IMR-90 (cell line): ENCODE results near the gene TIMM44. TPM values are rescaled to one million over a fixed set of nuclear protein-coding genes. Genes with fewer than 3 reads are reported as not detected.

Source experiments
- ATAC-seq: fragments of 200-7000 bp; cut with Tn5 transposase; 2 replicates; pipeline ENCODE4 v1.9.1; 2020; ENCODE audit warnings: low read depth, mild to moderate bottlenecking, moderate library complexity
- BruUV-seq: library from RNA; stranded (reverse); fragments of 400-500 nt; replicated peaks from 2 replicates; lab custom pipeline; 2021; lab: Mats Ljungman, UMichigan
- CTCF ChIA-PET: fragments of 300-600 bp; formaldehyde crosslinking; extraction: SDS; loops from one replicate; lab custom pipeline; 2021; ENCODE audit warnings: antibody characterized with exemption; lab: Yijun Ruan, JAX
- POLR2A ChIA-PET: fragments of 300-600 bp; sonication (Branson Sonifier 250); formaldehyde crosslinking; loops from one replicate; lab custom pipeline; 2022; ENCODE audit warnings: antibody characterized with exemption; ENCODE audit not compliant: unreplicated experiment; lab: Charles Lee
- DNase-seq: peaks from one replicate; pipeline ENCODE4 v3.0.0; 2013
- H2AFZ ChIP-seq: replicated peaks from 2 replicates; pipeline ENCODE3; 2013; ENCODE audit warnings: low read length, mild to moderate bottlenecking; ENCODE audit not compliant: poor library complexity
- H2AK5ac ChIP-seq: 2 replicates; pipeline ENCODE4 v1.6.1; 2013; ENCODE audit warnings: low read depth, low read length, inconsistent platforms
- H2AK9ac ChIP-seq: replicated peaks from 2 replicates; pipeline ENCODE3; 2013; ENCODE audit warnings: mild to moderate bottlenecking, low read depth, low read length, moderate library complexity; ENCODE audit not compliant: poor library complexity
- H2BK120ac ChIP-seq: 2 replicates; pipeline ENCODE4 v1.6.1; 2013; ENCODE audit warnings: low read depth, low read length, inconsistent platforms
- H2BK15ac ChIP-seq: 3 replicates; pipeline ENCODE4 v1.6.1; 2013; ENCODE audit warnings: low read depth, low read length, inconsistent platforms
- H2BK20ac ChIP-seq: 2 replicates; pipeline ENCODE4 v1.6.1; 2013; ENCODE audit warnings: low read depth, mild to moderate bottlenecking, inconsistent platforms, low read length, moderate library complexity
- H2BK5ac ChIP-seq: 2 replicates; pipeline ENCODE4 v1.6.1; 2013; ENCODE audit warnings: mild to moderate bottlenecking, low read depth, low read length, inconsistent platforms; ENCODE audit not compliant: poor library complexity, severe bottlenecking
- H3K14ac ChIP-seq: replicated peaks from 2 replicates; pipeline ENCODE4 v1.6.1; 2013; ENCODE audit warnings: low read depth, low read length, inconsistent platforms
- H3K18ac ChIP-seq: 2 replicates; pipeline ENCODE4 v1.6.1; 2013; ENCODE audit warnings: low read depth, low read length, control low read depth
- H3K23ac ChIP-seq: 2 replicates; pipeline ENCODE4 v1.6.1; 2013; ENCODE audit warnings: low read depth, low read length, inconsistent platforms
- H3K27ac ChIP-seq: 2 replicates; pipeline ENCODE4 v1.5.1; 2013; ENCODE audit warnings: mild to moderate bottlenecking, control low read depth, low read length; ENCODE audit not compliant: insufficient read depth
- H3K27me3 ChIP-seq: 2 replicates; pipeline ENCODE4 v1.6.1; 2013; ENCODE audit warnings: low read length; ENCODE audit not compliant: control insufficient read depth, insufficient read depth
- H3K36me3 ChIP-seq: 2 replicates; pipeline ENCODE4 v1.6.1; 2013; ENCODE audit warnings: low read length, mixed read lengths; ENCODE audit not compliant: control insufficient read depth, insufficient read depth
- H3K4ac ChIP-seq: 2 replicates; pipeline ENCODE4 v1.6.1; 2013; ENCODE audit warnings: low read depth, low read length, inconsistent platforms
- H3K4me1 ChIP-seq: 2 replicates; pipeline ENCODE4 v1.6.1; 2013; ENCODE audit warnings: low read length, mixed read lengths; ENCODE audit not compliant: control insufficient read depth, insufficient read depth
- H3K4me2 ChIP-seq: 2 replicates; pipeline ENCODE4 v1.6.1; 2013; ENCODE audit warnings: low read depth, mild to moderate bottlenecking, control low read depth, low read length, moderate library complexity
- H3K4me3 ChIP-seq: 2 replicates; pipeline ENCODE4 v1.5.1; 2013; ENCODE audit warnings: low read depth, mild to moderate bottlenecking, control low read depth, low read length, moderate library complexity; ENCODE audit not compliant: insufficient read depth
- H3K56ac ChIP-seq: 2 replicates; pipeline ENCODE4 v1.6.1; 2013; ENCODE audit warnings: low read length, inconsistent platforms; ENCODE audit not compliant: insufficient read depth; ENCODE audit errors: extremely low read depth
- H3K79me1 ChIP-seq, 2 experiments: 2 replicates each; pipeline ENCODE4 v1.6.1; 2013; ENCODE audit warnings: low read length in 2 of 2, inconsistent platforms in 1 of 2, low read depth in 1 of 2
- H3K9ac ChIP-seq: 2 replicates; pipeline ENCODE4 v1.6.1; 2013; ENCODE audit warnings: low read depth, low read length, control low read depth
- H3K9me1 ChIP-seq: 2 replicates; pipeline ENCODE4 v1.6.1; 2013; ENCODE audit warnings: low read length, inconsistent platforms; ENCODE audit not compliant: insufficient read depth
- H3K9me3 ChIP-seq: 2 replicates; pipeline ENCODE4 v1.6.1; 2013; ENCODE audit warnings: low read length; ENCODE audit not compliant: control insufficient read depth, insufficient read depth
- H4K20me1 ChIP-seq: 2 replicates; pipeline ENCODE4 v1.6.1; 2013; ENCODE audit warnings: low read length, inconsistent platforms; ENCODE audit not compliant: insufficient read depth
- H4K5ac ChIP-seq: 2 replicates; pipeline ENCODE4 v1.6.1; 2013; ENCODE audit warnings: mild to moderate bottlenecking, low read depth, low read length, control low read depth
- H4K8ac ChIP-seq, 2 experiments: 2 replicates each; pipeline ENCODE4 v1.6.1; 2013; ENCODE audit warnings: low read depth in 2 of 2, low read length in 2 of 2, control low read depth in 1 of 2, inconsistent platforms in 1 of 2
- H4K91ac ChIP-seq: 2 replicates; pipeline ENCODE4 v1.6.1; 2013; ENCODE audit warnings: low read depth, low read length, inconsistent platforms; ENCODE audit not compliant: insufficient read depth
- BHLHE40 ChIP-seq: fragments of 150-350 bp; IDR thresholded peaks from 2 replicates; pipeline ENCODE4 v1.6.1; 2016; ENCODE audit warnings: mild to moderate bottlenecking, low read depth, low read length
- CEBPB ChIP-seq: IDR thresholded peaks from 2 replicates; pipeline ENCODE4 v1.6.1; 2012; ENCODE audit warnings: low read depth, low read length, improper control_type of control experiment
- CHD1 ChIP-seq: IDR thresholded peaks from 2 replicates; pipeline ENCODE4 v1.6.1; 2012; ENCODE audit warnings: low read depth, low read length, improper control_type of control experiment
- CTCF ChIP-seq: conservative IDR thresholded peaks from 2 replicates; pipeline ENCODE4 v1.5.1; 2012; ENCODE audit warnings: mild to moderate bottlenecking, low read depth, low read length, improper control_type of control experiment
- FOS ChIP-seq: fragments of 150-350 bp; IDR thresholded peaks from 2 replicates; pipeline ENCODE4 v1.6.1; 2016; ENCODE audit warnings: low read depth, low read length
- MAFK ChIP-seq: IDR thresholded peaks from 2 replicates; pipeline ENCODE4 v1.6.1; 2012; ENCODE audit warnings: low read depth, low read length, improper control_type of control experiment
- MAZ ChIP-seq: IDR thresholded peaks from 2 replicates; pipeline ENCODE4 v1.6.1; 2012; ENCODE audit warnings: low read depth, mild to moderate bottlenecking, low read length, improper control_type of control experiment, moderate library complexity, borderline replicate concordance
- MXI1 ChIP-seq: IDR thresholded peaks from 2 replicates; pipeline ENCODE4 v1.6.1; 2012; ENCODE audit warnings: low read depth, mild to moderate bottlenecking, low read length, moderate library complexity, borderline replicate concordance
- NFE2L2 ChIP-seq: fragments of 150-350 bp; IDR thresholded peaks from 2 replicates; pipeline ENCODE4 v1.6.1; 2016; ENCODE audit warnings: low read depth, mild to moderate bottlenecking, low read length
- POLR2A ChIP-seq: IDR thresholded peaks from 2 replicates; pipeline ENCODE4 v1.6.1; 2012; ENCODE audit warnings: mild to moderate bottlenecking, low read depth, low read length
- RAD21 ChIP-seq: IDR thresholded peaks from 2 replicates; pipeline ENCODE4 v1.6.1; 2012; ENCODE audit warnings: low read length, improper control_type of control experiment
- RCOR1 ChIP-seq: IDR thresholded peaks from 2 replicates; pipeline ENCODE4 v1.6.1; 2012; ENCODE audit warnings: mild to moderate bottlenecking, low read length, improper control_type of control experiment; ENCODE audit not compliant: insufficient replicate concordance
- RFX5 ChIP-seq: IDR thresholded peaks from 2 replicates; pipeline ENCODE4 v1.8.0; 2012; ENCODE audit warnings: low read depth, mild to moderate bottlenecking, low read length, moderate library complexity
- SMC3 ChIP-seq: fragments of 150-350 bp; IDR thresholded peaks from 2 replicates; pipeline ENCODE4 v1.6.1; 2016; ENCODE audit warnings: low read depth, mild to moderate bottlenecking, antibody characterized with exemption, low read length, moderate library complexity
- WGBS, 2 experiments: methylation state at CpG; one replicate each; pipeline versions ENCODE4 v1.1.5 to v1.1.7; 2013; ENCODE audit warnings: missing lambda C conversion rate in 2 of 2; ENCODE audit not compliant: insufficient read length in 1 of 2; ENCODE audit errors: extremely low coverage in 2 of 2; 5-methylcytosine and 5-hydroxymethylcytosine counted together
- dilution Hi-C: fragments of 300-500 bp; cut with HindIII; formaldehyde crosslinking; loops from one replicate; pipeline ENCODE4 v1.14.3; 2018; ENCODE audit warnings: low sequenced_read_pairs; ENCODE audit not compliant: unreplicated experiment
- in situ Hi-C: fragments of 300-500 bp; cut with MboI; formaldehyde crosslinking; loops from 3 replicates; pipeline ENCODE4 v1.14.3; 2019; ENCODE audit warnings: low sequenced_read_pairs, inconsistent platforms, mixed read lengths
- intact Hi-C: fragments of 100-400 bp; cut with micrococcal nuclease; formaldehyde crosslinking; loops from 2 replicates; pipeline ENCODE4 v1.10.0; 2022
- polyA plus RNA-seq, 3 experiments: library from polyadenylated mRNA; depleted of rRNA; stranded (reverse); fragments of >200 nt; gene quantifications; 2 replicates each; pipeline ENCODE4 v1.2.3, GENCODE V29; 2012; ENCODE audit warnings: low replicate concordance in 1 of 3
- total RNA-seq: library from RNA; depleted of rRNA; stranded (reverse); fragments of >200 nt; gene quantifications from 2 replicates; pipeline ENCODE4 v1.2.3, GENCODE V29; 2012
- TF ChIP-seq, protein P1 (sequence below): fragments of 150-350 bp; IDR thresholded peaks from 2 replicates; pipeline ENCODE4 v1.6.1; 2016; ENCODE audit warnings: low read depth, mild to moderate bottlenecking, low read length, moderate library complexity, borderline replicate concordance
- TF ChIP-seq, protein P2 (sequence below): fragments of 150-350 bp; IDR thresholded peaks from 2 replicates; pipeline ENCODE4 v1.6.1; 2017; ENCODE audit warnings: mild to moderate bottlenecking, antibody characterized with exemption, low read length, low read depth

The TIMM44 gene
- total and polyA plus RNA-seq, 2 of the 4 experiments (the other 2 are of a cell fraction) = 37.6 to 52.3 TPM

DNA sequence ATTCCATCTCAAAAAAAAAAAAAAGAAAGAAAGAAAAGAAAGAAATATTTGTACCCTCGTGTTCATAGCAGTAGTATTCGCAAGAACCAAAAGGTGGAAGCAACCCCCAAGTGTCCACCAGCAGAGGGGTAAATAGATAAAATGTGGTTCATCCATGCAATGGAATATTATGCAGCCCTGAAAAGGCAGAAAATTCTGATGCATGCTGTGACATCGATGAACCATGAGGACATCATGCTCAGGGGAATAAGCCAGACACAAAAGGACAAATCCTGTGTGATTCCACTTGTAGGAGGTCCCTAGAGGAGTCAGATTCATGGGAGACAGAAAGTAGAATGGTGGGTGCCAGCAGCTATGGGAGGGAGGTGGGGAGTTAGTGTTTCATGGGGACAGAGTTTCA lies 61.6 kb downstream of the TIMM44 start:
- no peak overlapping the region for H3K14ac ChIP-seq
- no peak overlapping the region for H2AFZ ChIP-seq
- no peaks in the 10 kb centered on the region for H3K9me3 ChIP-seq
- H4K8ac ChIP-seq = no peak overlapping the region
- H3K27me3 ChIP-seq = no peaks in the 10 kb centered on the region
- no peaks in the 10 kb centered on the region for H4K20me1 ChIP-seq
- intact Hi-C loops (no loop called here), in situ Hi-C loops (no loop called here), dilution Hi-C loops (no loop called here)
- no peak overlapping the region for H3K4me3 ChIP-seq
- H3K79me1 ChIP-seq = no peaks in the 10 kb centered on the region
- WGBS, 2 experiments = 75% methylated on average over 1 of the region's 3 CpGs; no CpG with 5 or more reads in 1 of the 2 experiments
- H3K18ac ChIP-seq = no peak overlapping the region
- no peaks in the 10 kb centered on the region for H3K9me1 ChIP-seq
- no peak overlapping the region for H3K4ac ChIP-seq
- no peak overlapping the region for H4K5ac ChIP-seq
- H2BK15ac ChIP-seq = no peak overlapping the region
- CTCF ChIA-PET = no interaction called here
- no peak overlapping the region for H3K56ac ChIP-seq
- no peak overlapping the region for H2AK5ac ChIP-seq
- ATAC-seq (no peak), DNase-seq (no peak)
- no peak overlapping the region for H2AK9ac ChIP-seq
- no peak overlapping the region for H3K9ac ChIP-seq
- H3K36me3 ChIP-seq = no peaks in the 10 kb centered on the region
- H4K91ac ChIP-seq = no peak overlapping the region
- H3K23ac ChIP-seq = no peak overlapping the region
- no peak overlapping the region for H3K27ac ChIP-seq
- H2BK5ac ChIP-seq = no peak overlapping the region
- POLR2A ChIA-PET = no interaction called here
- H2BK120ac ChIP-seq = no peak overlapping the region
- no peak overlapping the region for H3K4me2 ChIP-seq
- TF ChIP-seq, protein P1, sequence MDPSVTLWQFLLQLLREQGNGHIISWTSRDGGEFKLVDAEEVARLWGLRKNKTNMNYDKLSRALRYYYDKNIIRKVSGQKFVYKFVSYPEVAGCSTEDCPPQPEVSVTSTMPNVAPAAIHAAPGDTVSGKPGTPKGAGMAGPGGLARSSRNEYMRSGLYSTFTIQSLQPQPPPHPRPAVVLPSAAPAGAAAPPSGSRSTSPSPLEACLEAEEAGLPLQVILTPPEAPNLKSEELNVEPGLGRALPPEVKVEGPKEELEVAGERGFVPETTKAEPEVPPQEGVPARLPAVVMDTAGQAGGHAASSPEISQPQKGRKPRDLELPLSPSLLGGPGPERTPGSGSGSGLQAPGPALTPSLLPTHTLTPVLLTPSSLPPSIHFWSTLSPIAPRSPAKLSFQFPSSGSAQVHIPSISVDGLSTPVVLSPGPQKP = no peak
- TF ChIP-seq FOS = no peak
- no peak for TF ChIP-seq MAFK
- TF ChIP-seq RFX5 = no peak
- TF ChIP-seq RAD21 = no peak
- no peak for TF ChIP-seq MAZ
- no peak for TF ChIP-seq CHD1
- no peak for TF ChIP-seq RCOR1
- no peak for TF ChIP-seq CTCF
- TF ChIP-seq MXI1 = no peak
- no peak for TF ChIP-seq CEBPB
- TF ChIP-seq POLR2A = no peak
- TF ChIP-seq SMC3 = no peak
- TF ChIP-seq NFE2L2 = no peak
- TF ChIP-seq, protein P2, sequence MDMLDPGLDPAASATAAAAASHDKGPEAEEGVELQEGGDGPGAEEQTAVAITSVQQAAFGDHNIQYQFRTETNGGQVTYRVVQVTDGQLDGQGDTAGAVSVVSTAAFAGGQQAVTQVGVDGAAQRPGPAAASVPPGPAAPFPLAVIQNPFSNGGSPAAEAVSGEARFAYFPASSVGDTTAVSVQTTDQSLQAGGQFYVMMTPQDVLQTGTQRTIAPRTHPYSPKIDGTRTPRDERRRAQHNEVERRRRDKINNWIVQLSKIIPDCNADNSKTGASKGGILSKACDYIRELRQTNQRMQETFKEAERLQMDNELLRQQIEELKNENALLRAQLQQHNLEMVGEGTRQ = no peak
- TF ChIP-seq BHLHE40 = no peak
- H2BK20ac ChIP-seq = no peak overlapping the region
- H3K4me1 ChIP-seq = no peaks in the 10 kb centered on the region
- no TSS peak for BruUV-seq
